Caco-2 (cell line): ENCODE measurements around the gene GPR39. TPM values are rescaled to one million over a fixed set of nuclear protein-coding genes. Genes with fewer than 3 reads are reported as not detected.

Source experiments
- BruUV-seq: library from RNA; stranded (reverse); fragments of 400-500 nt; replicated peaks from 2 replicates; lab custom pipeline; 2021; lab: Mats Ljungman, UMichigan
- CTCF ChIA-PET: fragments of 300-600 bp; sonication (Branson Sonifier 250); formaldehyde crosslinking; loops from one replicate; lab custom pipeline; 2022; ENCODE audit warnings: antibody characterized with exemption; lab: Charles Lee
- POLR2A ChIA-PET: fragments of 300-600 bp; sonication (Branson Sonifier 250); formaldehyde crosslinking; loops from one replicate; lab custom pipeline; 2022; ENCODE audit warnings: antibody characterized with exemption; lab: Charles Lee
- DNase-seq, 2 experiments: peaks; one replicate each; pipeline versions ENCODE4 v3.0.0 to v3.0.0-alpha.2; 2020 to 2022
- H3K27me3 ChIP-seq: replicated peaks from 2 replicates; pipeline ENCODE4 v1.6.0; 2011; ENCODE audit warnings: low read length; ENCODE audit not compliant: control insufficient read depth, insufficient read depth
- H3K36me3 ChIP-seq: 2 replicates; pipeline ENCODE4 v1.5.1; 2011; ENCODE audit warnings: low read length; ENCODE audit not compliant: control insufficient read depth, insufficient read depth
- H3K4me1 ChIP-seq: fragments of 250-450 bp; sonication (Bioruptor Pico); 2 replicates; pipeline ENCODE4 v1.5.1; 2020; ENCODE audit warnings: mild to moderate bottlenecking
- H3K4me3 ChIP-seq: 2 replicates; pipeline ENCODE4 v1.5.1; 2011; ENCODE audit warnings: low read depth, mild to moderate bottlenecking, control low read depth, low read length
- H3K9me3 ChIP-seq: fragments of 250-450 bp; sonication (Bioruptor Pico); 2 replicates; pipeline ENCODE4 v1.5.1; 2020; ENCODE audit warnings: mild to moderate bottlenecking, moderate library complexity
- H3K27ac Mint-ChIP-seq: one replicate; pipeline ENCODE4 v1.8.0; 2022; ENCODE audit warnings: mixed read lengths; ENCODE audit not compliant: unreplicated experiment
- H3K27me3 Mint-ChIP-seq: one replicate; pipeline ENCODE4 v1.8.0; 2022; ENCODE audit warnings: mixed read lengths; ENCODE audit not compliant: insufficient read depth, unreplicated experiment
- H3K36me3 Mint-ChIP-seq: one replicate; pipeline ENCODE4 v1.8.0; 2022; ENCODE audit warnings: mild to moderate bottlenecking, mixed read lengths; ENCODE audit not compliant: insufficient read depth, unreplicated experiment
- H3K4me1 Mint-ChIP-seq: one replicate; pipeline ENCODE4 v1.8.0; 2022; ENCODE audit warnings: low read depth, mixed read lengths; ENCODE audit not compliant: unreplicated experiment
- H3K4me3 Mint-ChIP-seq: one replicate; pipeline ENCODE4 v1.8.0; 2022; ENCODE audit warnings: mild to moderate bottlenecking, moderate library complexity, mixed read lengths; ENCODE audit not compliant: unreplicated experiment
- H3K9me3 Mint-ChIP-seq: one replicate; pipeline ENCODE4 v1.8.0; 2022; ENCODE audit warnings: mixed read lengths; ENCODE audit not compliant: unreplicated experiment
- intact Hi-C: fragments of 100-400 bp; cut with micrococcal nuclease; formaldehyde crosslinking; loops from one replicate; pipeline ENCODE4 v1.10.0; 2022; ENCODE audit not compliant: unreplicated experiment
- total RNA-seq: library from RNA; stranded (reverse); gene quantifications from 2 replicates; pipeline ENCODE4 v1.2.3, GENCODE V29; 2022
- TF ChIP-seq, protein P1 (sequence below), 2 experiments: fragments of 200-600 bp in 1 of 2; IDR thresholded peaks; 1 replicate in 1 of 2; 2 replicates in 1 of 2; pipeline versions ENCODE4 v1.5.1 to v1.8.0; 2011 to 2022; ENCODE audit warnings: antibody characterized with exemption in 1 of 2, control low read depth in 1 of 2, inconsistent platforms in 1 of 2, low read depth in 1 of 2, low read length in 1 of 2, mild to moderate bottlenecking in 1 of 2, moderate library complexity in 1 of 2; ENCODE audit not compliant: insufficient read depth in 1 of 2, severe bottlenecking in 1 of 2, unreplicated experiment in 1 of 2

GPR39 gene
- total RNA-seq, 1 experiment from 2014 or later, result 26.8 TPM

DNA sequence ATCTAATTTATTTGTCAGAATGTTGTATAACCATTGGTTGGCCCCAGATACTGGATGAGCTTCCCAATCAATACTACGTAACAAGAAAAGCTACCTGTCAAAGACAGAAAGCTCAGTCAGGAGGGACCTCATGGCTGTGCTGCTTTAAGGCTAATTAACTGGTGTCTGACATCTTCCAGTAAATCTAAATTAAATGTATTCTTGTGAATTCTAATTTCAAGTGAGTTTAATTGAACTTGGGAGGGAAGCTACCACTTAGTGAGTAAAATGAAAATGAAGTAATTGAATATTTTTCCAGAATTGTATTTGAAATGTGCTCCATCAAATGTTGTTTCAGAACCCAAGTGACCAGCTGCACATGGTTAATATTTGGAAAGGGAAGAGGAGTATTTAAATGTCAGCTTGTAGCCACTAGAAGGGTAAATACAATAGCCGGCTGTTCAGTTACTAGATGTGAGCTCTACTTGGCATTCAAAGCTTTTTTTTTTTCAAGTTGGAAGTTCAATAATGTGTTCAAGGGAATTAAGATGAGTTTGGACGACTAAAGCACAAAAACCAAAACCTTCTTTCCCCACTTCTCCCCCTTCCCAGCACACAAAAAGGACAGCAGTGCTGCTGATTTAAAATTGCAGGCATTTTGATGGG, 62.0 kb downstream of the GPR39 start:
- no peak overlapping the region for H3K4me3 ChIP-seq
- no peaks in the 10 kb centered on the region for H3K4me1 ChIP-seq
- Mint-ChIP-seq H3K27ac (no peak overlapping the region), H3K4me1 (peaks cover 14% of the 10 kb centered on the region), H3K9me3 (peaks cover 11% of the 10 kb centered on the region), H3K4me3 (no peak overlapping the region), H3K27me3 (no peaks in the 10 kb centered on the region), H3K36me3 (peaks cover 11% of the 10 kb centered on the region)
- ChIA-PET CTCF (no interaction called here), POLR2A (no interaction called here)
- DNase-seq, result no peak
- no peaks in the 10 kb centered on the region; the same call in 1 of the 2 replicates for H3K36me3 ChIP-seq
- no TSS peak for BruUV-seq
- H3K27me3 ChIP-seq, result no peaks in the 10 kb centered on the region
- H3K9me3 ChIP-seq, result no peaks in the 10 kb centered on the region
- TF ChIP-seq, protein P1, sequence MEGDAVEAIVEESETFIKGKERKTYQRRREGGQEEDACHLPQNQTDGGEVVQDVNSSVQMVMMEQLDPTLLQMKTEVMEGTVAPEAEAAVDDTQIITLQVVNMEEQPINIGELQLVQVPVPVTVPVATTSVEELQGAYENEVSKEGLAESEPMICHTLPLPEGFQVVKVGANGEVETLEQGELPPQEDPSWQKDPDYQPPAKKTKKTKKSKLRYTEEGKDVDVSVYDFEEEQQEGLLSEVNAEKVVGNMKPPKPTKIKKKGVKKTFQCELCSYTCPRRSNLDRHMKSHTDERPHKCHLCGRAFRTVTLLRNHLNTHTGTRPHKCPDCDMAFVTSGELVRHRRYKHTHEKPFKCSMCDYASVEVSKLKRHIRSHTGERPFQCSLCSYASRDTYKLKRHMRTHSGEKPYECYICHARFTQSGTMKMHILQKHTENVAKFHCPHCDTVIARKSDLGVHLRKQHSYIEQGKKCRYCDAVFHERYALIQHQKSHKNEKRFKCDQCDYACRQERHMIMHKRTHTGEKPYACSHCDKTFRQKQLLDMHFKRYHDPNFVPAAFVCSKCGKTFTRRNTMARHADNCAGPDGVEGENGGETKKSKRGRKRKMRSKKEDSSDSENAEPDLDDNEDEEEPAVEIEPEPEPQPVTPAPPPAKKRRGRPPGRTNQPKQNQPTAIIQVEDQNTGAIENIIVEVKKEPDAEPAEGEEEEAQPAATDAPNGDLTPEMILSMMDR (IDR thresholded peaks at IDR 0.05; ENCODE audit: insufficient read depth in 1 of 2, low read depth in 1 of 2, low read length in 1 of 2, severe bottlenecking in 1 of 2, unreplicated experiment in 1 of 2), result no peak
- intact Hi-C loops, result no loop called here

DNA sequence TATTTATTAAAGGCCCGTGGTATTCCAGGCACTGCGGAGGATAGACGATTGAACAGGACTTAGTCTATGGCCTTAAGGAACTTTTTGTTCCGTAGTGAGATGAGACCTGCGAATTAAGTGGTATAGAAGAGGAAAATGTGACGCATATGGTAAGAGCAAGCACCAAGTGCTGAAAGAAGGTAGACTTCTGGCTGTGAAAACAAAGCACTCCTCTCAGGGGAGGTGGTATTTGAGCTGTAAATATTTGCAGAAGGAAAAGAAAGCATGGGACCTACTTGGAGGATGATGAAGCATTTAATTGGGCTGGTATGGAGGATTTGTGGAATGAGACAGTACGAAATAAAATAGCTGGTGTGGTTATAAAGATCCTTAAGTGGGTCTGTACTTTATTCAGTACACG, 62.5 kb downstream of the GPR39 start:
- TF ChIP-seq, protein P1 (IDR thresholded peaks at IDR 0.05; ENCODE audit: insufficient read depth in 1 of 2, low read depth in 1 of 2, low read length in 1 of 2, severe bottlenecking in 1 of 2, unreplicated experiment in 1 of 2), result no peak
- no peak overlapping the region for H3K4me3 ChIP-seq
- ChIA-PET CTCF (no interaction called here), POLR2A (no interaction called here)
- no peaks in the 10 kb centered on the region for H3K9me3 ChIP-seq
- no peaks in the 10 kb centered on the region; the same call in 1 of the 2 replicates for H3K36me3 ChIP-seq
- no peaks in the 10 kb centered on the region for H3K27me3 ChIP-seq
- H3K4me1 ChIP-seq, result no peaks in the 10 kb centered on the region
- no peaks in the 10 kb centered on the region for H3K27me3 Mint-ChIP-seq
- H3K9me3 Mint-ChIP-seq, result peaks cover 11% of the 10 kb centered on the region
- H3K4me3 Mint-ChIP-seq, result no peak overlapping the region
- intact Hi-C loops, result no loop called here
- H3K27ac Mint-ChIP-seq, result no peak overlapping the region
- H3K4me1 Mint-ChIP-seq, result peaks cover 14% of the 10 kb centered on the region
- BruUV-seq, result no TSS peak
- DNase-seq, result no peak
- peaks cover 11% of the 10 kb centered on the region for H3K36me3 Mint-ChIP-seq

DNA sequence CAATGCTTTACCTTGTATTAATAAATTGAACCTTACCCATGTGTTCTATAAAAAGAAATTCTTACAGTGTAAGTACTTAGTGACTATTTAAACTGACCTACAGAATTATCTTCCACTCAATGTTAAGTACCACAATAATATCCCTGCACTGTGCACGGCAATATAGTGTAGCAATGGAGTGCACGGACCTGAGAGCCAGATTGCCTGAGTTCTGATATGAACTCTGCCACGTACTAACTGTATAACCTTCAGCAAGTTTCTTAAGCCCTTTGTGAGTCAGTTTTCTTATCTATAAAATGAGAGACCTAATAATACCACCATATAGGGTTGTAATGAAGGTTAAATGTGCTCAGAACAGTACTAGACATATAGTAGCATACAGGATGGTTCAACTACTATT, 66.2 kb downstream of the GPR39 start:
- H3K4me3 Mint-ChIP-seq, result no peak overlapping the region
- Histone ChIP-seq H3K4me1 (no peaks in the 10 kb centered on the region), H3K36me3 (no peaks in the 10 kb centered on the region), H3K27me3 (no peaks in the 10 kb centered on the region), H3K9me3 (no peaks in the 10 kb centered on the region), H3K4me3 (no peak overlapping the region)
- POLR2A ChIA-PET, result no interaction called here
- TF ChIP-seq, protein P1 (IDR thresholded peaks at IDR 0.05; ENCODE audit: insufficient read depth in 1 of 2, low read depth in 1 of 2, low read length in 1 of 2, severe bottlenecking in 1 of 2, unreplicated experiment in 1 of 2), result no peak
- intact Hi-C loops, result no loop called here
- no peaks in the 10 kb centered on the region for H3K27me3 Mint-ChIP-seq
- H3K9me3 Mint-ChIP-seq, result peaks cover 11% of the 10 kb centered on the region
- DNase-seq, result no peak
- H3K4me1 Mint-ChIP-seq, result peaks cover 14% of the 10 kb centered on the region
- BruUV-seq, result no TSS peak
- H3K27ac Mint-ChIP-seq, result no peak overlapping the region
- CTCF ChIA-PET, result no interaction called here
- H3K36me3 Mint-ChIP-seq, result no peaks in the 10 kb centered on the region
